CD4-positive, alpha-beta T cell (primary cell): ENCODE results near the gene AMZ1. TPM values are rescaled to one million over a fixed set of nuclear protein-coding genes. Genes with fewer than 3 reads are reported as not detected.

Experiments
- ATAC-seq: fragments of 200-7000 bp; cut with Tn5 transposase; one replicate; pipeline ENCODE4 v1.10.0; 2022; ENCODE audit warnings: mild to moderate bottlenecking; ENCODE audit not compliant: poor library complexity
- CTCF ChIA-PET: fragments of 350-600 bp; sonication (Branson Sonifier 250); formaldehyde crosslinking; loops from one replicate; lab custom pipeline; 2021; ENCODE audit warnings: antibody characterized with exemption, inconsistent platforms; lab: Charles Lee
- POLR2A ChIA-PET: fragments of 350-600 bp; sonication (Branson Sonifier 250); formaldehyde crosslinking; loops from one replicate; lab custom pipeline; 2021; ENCODE audit warnings: antibody characterized with exemption, inconsistent platforms; lab: Charles Lee
- DNase-seq, 14 experiments: peaks; one replicate each; pipeline ENCODE4 v3.0.0-alpha.2; 2013 to 2020; ENCODE audit warnings: mixed read lengths in 2 of 14
- H3K27ac ChIP-seq, 2 donors: one replicate each; pipeline versions ENCODE4 v1.5.1 to v1.7.0; 2013; ENCODE audit warnings: low read length in 2 of 2, low read depth in 1 of 2, mild to moderate bottlenecking in 1 of 2
- H3K27me3 ChIP-seq, 2 experiments: 1 replicate in 1 of 2; 2 replicates in 1 of 2; pipeline versions ENCODE4 v1.6.1 to v1.7.0; 2013; ENCODE audit warnings: low read length in 2 of 2, control low read depth in 1 of 2, mild to moderate bottlenecking in 1 of 2, moderate library complexity in 1 of 2; ENCODE audit not compliant: insufficient read depth in 2 of 2, control insufficient read depth in 1 of 2
- H3K36me3 ChIP-seq: one replicate; pipeline ENCODE4 v1.6.1; 2013; ENCODE audit warnings: low read length, control low read depth; ENCODE audit not compliant: insufficient read depth
- H3K4me1 ChIP-seq: one replicate; pipeline ENCODE4 v1.6.1; 2013; ENCODE audit warnings: low read length, control low read depth; ENCODE audit not compliant: insufficient read depth
- H3K4me3 ChIP-seq: one replicate; pipeline ENCODE4 v1.5.1; 2013; ENCODE audit warnings: mild to moderate bottlenecking, low read length, moderate library complexity
- H3K9me3 ChIP-seq, 2 experiments: 1 replicate in 1 of 2; 2 replicates in 1 of 2; pipeline versions ENCODE4 v1.6.1 to v1.7.0; 2013; ENCODE audit warnings: low read length in 2 of 2, mild to moderate bottlenecking in 2 of 2, control low read depth in 1 of 2, moderate library complexity in 1 of 2; ENCODE audit not compliant: control insufficient read depth in 1 of 2, insufficient read depth in 1 of 2
- H3K27ac Mint-ChIP-seq: one replicate; pipeline ENCODE4 v1.8.0; 2020; ENCODE audit warnings: mixed read lengths
- H3K27me3 Mint-ChIP-seq: one replicate; pipeline ENCODE4 v1.8.0; 2021; ENCODE audit warnings: mixed read lengths
- H3K36me3 Mint-ChIP-seq: one replicate; pipeline ENCODE4 v1.8.0; 2021; ENCODE audit warnings: low read depth, mixed read lengths
- H3K4me1 Mint-ChIP-seq: one replicate; pipeline ENCODE4 v1.8.0; 2021; ENCODE audit warnings: low read depth, mixed read lengths
- H3K4me3 Mint-ChIP-seq: one replicate; pipeline ENCODE4 v1.8.0; 2020; ENCODE audit warnings: mild to moderate bottlenecking, mixed read lengths
- H3K9me3 Mint-ChIP-seq: one replicate; pipeline ENCODE4 v1.8.0; 2020; ENCODE audit warnings: mixed read lengths
- intact Hi-C, 2 experiments: fragments of 100-400 bp; cut with DNase I in 1 of 2; cut with micrococcal nuclease in 1 of 2; formaldehyde crosslinking; loops; one replicate each; pipeline versions ENCODE4 v1.15.1 to v1.9.0; 2023 to 2025; cut with DNase I, micrococcal nuclease
- total RNA-seq, 174 experiments: library from RNA in 2 of 174; stranded (reverse) in 2 of 174; gene quantifications; one replicate each; pipeline ENCODE4 v1.2.3 and lab custom pipeline; 2021 to 2026
- TF ChIP-seq, protein P1 (sequence below): fragments of 200-600 bp; IDR thresholded peaks from one replicate; pipeline ENCODE4 v1.8.0; 2022; ENCODE audit warnings: antibody characterized with exemption, mild to moderate bottlenecking

AMZ1 gene
- total RNA-seq, 2 experiments from 2014 or later: 0.25 to 0.36 TPM

DNA sequence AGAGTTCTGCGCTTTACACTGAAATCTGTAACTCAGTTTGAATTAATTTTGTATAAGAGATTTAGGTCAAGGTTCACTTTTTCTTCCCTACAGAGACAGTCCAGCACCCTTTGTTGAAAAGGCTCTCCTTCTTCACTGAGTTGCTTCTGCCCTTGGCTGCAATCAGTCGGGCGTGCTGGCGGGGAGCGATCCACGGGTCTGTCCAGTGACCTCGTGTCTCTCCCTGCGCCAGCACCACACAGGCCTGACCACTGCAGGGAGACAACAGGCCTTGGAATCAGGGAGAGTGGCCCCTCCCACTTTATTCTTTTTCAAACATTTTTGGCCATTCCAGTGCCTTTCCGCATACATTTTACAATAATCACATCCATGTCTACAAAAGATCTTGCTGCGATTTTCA lies 66.9 kb downstream of the AMZ1 start:
- POLR2A ChIA-PET: no interaction called here
- TF ChIP-seq, protein P1, sequence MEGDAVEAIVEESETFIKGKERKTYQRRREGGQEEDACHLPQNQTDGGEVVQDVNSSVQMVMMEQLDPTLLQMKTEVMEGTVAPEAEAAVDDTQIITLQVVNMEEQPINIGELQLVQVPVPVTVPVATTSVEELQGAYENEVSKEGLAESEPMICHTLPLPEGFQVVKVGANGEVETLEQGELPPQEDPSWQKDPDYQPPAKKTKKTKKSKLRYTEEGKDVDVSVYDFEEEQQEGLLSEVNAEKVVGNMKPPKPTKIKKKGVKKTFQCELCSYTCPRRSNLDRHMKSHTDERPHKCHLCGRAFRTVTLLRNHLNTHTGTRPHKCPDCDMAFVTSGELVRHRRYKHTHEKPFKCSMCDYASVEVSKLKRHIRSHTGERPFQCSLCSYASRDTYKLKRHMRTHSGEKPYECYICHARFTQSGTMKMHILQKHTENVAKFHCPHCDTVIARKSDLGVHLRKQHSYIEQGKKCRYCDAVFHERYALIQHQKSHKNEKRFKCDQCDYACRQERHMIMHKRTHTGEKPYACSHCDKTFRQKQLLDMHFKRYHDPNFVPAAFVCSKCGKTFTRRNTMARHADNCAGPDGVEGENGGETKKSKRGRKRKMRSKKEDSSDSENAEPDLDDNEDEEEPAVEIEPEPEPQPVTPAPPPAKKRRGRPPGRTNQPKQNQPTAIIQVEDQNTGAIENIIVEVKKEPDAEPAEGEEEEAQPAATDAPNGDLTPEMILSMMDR: no peak
- ATAC-seq (no peak), DNase-seq (no peak)
- Mint-ChIP-seq H3K27ac (no peak overlapping the region), H3K36me3 (peaks cover 53% of the 10 kb centered on the region), H3K27me3 (no peaks in the 10 kb centered on the region), H3K4me3 (no peak overlapping the region), H3K4me1 (peaks cover 17% of the 10 kb centered on the region), H3K9me3 (no peaks in the 10 kb centered on the region)
- intact Hi-C loops: no loop called here
- peaks cover 18% of the 10 kb centered on the region for H3K4me1 ChIP-seq
- no peak overlapping the region for H3K27ac ChIP-seq
- CTCF ChIA-PET: no interaction called here
- no peaks in the 10 kb centered on the region for H3K27me3 ChIP-seq
- no peak overlapping the region for H3K4me3 ChIP-seq
- H3K9me3 ChIP-seq: no peaks in the 10 kb centered on the region
- peaks cover 3% of the 10 kb centered on the region for H3K36me3 ChIP-seq

- Mint-ChIP-seq H3K4me1 (peaks cover 23% of the 10 kb centered on the region), H3K27ac (no peak overlapping the region), H3K4me3 (no peak overlapping the region), H3K27me3 (no peaks in the 10 kb centered on the region), H3K36me3 (peaks cover 51% of the 10 kb centered on the region), H3K9me3 (no peaks in the 10 kb centered on the region)
- Histone ChIP-seq H3K9me3 (no peaks in the 10 kb centered on the region), H3K36me3 (peaks cover 3% of the 10 kb centered on the region), H3K4me1 (peaks cover 23% of the 10 kb centered on the region), H3K27ac (no peak overlapping the region), H3K27me3 (no peaks in the 10 kb centered on the region), H3K4me3 (no peak overlapping the region)
- TF ChIP-seq, protein P1: no peak
- no peak for DNase-seq
- no peak for ATAC-seq
- ChIA-PET POLR2A (no interaction called here), CTCF (no interaction called here)
- intact Hi-C loops: no loop called here
Observed at GRCh38 chr7:2755531-2755930, 67.5 kb downstream of the AMZ1 start.

DNA sequence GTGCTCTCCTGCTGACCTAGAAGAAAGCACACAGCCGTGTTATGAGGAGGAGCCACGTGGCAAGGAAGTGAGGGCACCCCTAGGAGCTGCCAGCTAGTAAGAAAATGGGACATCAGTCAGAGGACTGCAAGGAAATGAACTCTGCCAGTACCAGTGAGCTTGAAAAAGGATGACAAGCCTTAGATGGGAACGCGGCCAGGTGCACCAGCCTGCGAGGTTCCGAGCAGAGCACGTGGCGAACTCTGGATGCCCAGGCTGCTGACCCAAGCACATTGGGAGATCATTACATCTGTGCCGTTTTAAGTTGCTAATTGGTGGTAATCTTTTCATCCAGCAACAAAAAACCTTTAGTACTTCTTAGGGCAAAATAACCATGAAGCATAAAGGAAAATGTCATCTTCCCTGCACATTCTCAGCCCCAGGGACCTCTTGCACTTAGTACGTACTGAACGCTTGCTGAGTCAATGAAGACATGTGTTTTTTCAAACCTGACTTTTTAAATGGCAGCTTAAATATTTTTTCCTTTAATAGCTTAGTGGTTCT lies 69.4 kb downstream of the AMZ1 start:
- intact Hi-C loops: no loop called here
- H3K4me1 ChIP-seq: peaks cover 28% of the 10 kb centered on the region
- TF ChIP-seq, protein P1: no peak
- Mint-ChIP-seq H3K27ac (peak overlapping the region; percentile 54), H3K4me1 (peaks cover 30% of the 10 kb centered on the region), H3K36me3 (peaks cover 54% of the 10 kb centered on the region), H3K27me3 (no peaks in the 10 kb centered on the region), H3K4me3 (no peak overlapping the region), H3K9me3 (no peaks in the 10 kb centered on the region)
- ATAC-seq (no peak), DNase-seq (no peak)
- H3K4me3 ChIP-seq: no peak overlapping the region
- peaks cover 8% of the 10 kb centered on the region for H3K36me3 ChIP-seq
- CTCF ChIA-PET: interaction anchor here (1.1 kb wide), 1 partner anchor 48 kb away, joined by 4 read pairs; no protein-coding TSS in a partner anchor
- no peaks in the 10 kb centered on the region for H3K27me3 ChIP-seq
- H3K9me3 ChIP-seq: no peaks in the 10 kb centered on the region
- H3K27ac ChIP-seq: no peak overlapping the region
- POLR2A ChIA-PET: interaction anchor here (0.6 to 1.3 kb wide), 2 partner anchors 47 to 225 kb away, joined by 3 to 5 read pairs; no protein-coding TSS in a partner anchor
